GM13977 (cell line): ENCODE data around the gene GGTA1.

Experiments
- DNase-seq: peaks from one replicate; pipeline ENCODE4 v3.0.0; 2012; ENCODE audit warnings: low spot score
- CTCF ChIP-seq: IDR thresholded peaks from 2 replicates; pipeline ENCODE4 v1.5.1; 2012; ENCODE audit warnings: mild to moderate bottlenecking, control low read depth; ENCODE audit not compliant: insufficient read depth; ENCODE audit errors: extremely low read depth, missing control alignments
- in situ Hi-C: fragments of 300-500 bp; cut with MboI; formaldehyde crosslinking; loops from one replicate; pipeline ENCODE4 v1.12.0; 2022; ENCODE audit warnings: low sequenced_read_pairs, low pct_unique_long_range_greater_than_20kb, mixed read lengths, inconsistent platforms; ENCODE audit not compliant: unreplicated experiment

The GGTA1 gene

GRCh38 chr9:121500165-121500478 is 478 bp upstream of the GGTA1 start:
- DNase-seq, result no peak
- no peak for TF ChIP-seq CTCF
- in situ Hi-C loops, result no loop called here

- TF ChIP-seq CTCF, result no peak
- DNase-seq, result peak; percentile 45
Measured at GRCh38 chr9:121499177-121499426, 542 bp downstream of the GGTA1 start.

GRCh38 chr9:121498487-121499176 is 1.0 kb downstream of the GGTA1 start:
- DNase-seq, result peak; percentile 50
- no peak for TF ChIP-seq CTCF
- in situ Hi-C loops, result no loop called here

More at GRCh38 chr9:121499177-121499426, 542 bp downstream of the GGTA1 start:
- in situ Hi-C loops, result no loop called here

- DNase-seq, result peak; percentile 93
- peak; percentile 78 for TF ChIP-seq CTCF
- in situ Hi-C loops, result no loop called here
Measured at GRCh38 chr9:121498150-121498486, 1.5 kb downstream of the GGTA1 start.

GRCh38 chr9:121495976-121496375 is 3.7 kb downstream of the GGTA1 start:
- TF ChIP-seq CTCF, result no peak
- in situ Hi-C loops, result no loop called here
- DNase-seq, result no peak

- peak; percentile 42 for DNase-seq
- in situ Hi-C loops, result no loop called here
Measured at GRCh38 chr9:121494192-121494591, 5.5 kb downstream of the GGTA1 start.

More at GRCh38 chr9:121494192-121494591, 5.5 kb downstream of the GGTA1 start:
- no peak for TF ChIP-seq CTCF
